GM19372 (cell line): ENCODE measurements around the gene ARHGAP28.
"Not testable (repeated sequence)": the region's sequence is repeated elsewhere in the genome, so short reads cannot be mapped to it uniquely, and the experiment has no call there.

ENCODE experiments used
- ATAC-seq: cut with Tn5 transposase; IDR thresholded peaks from one replicate; pipeline ENCODE4 v1.9.1; 2021; ENCODE audit warnings: mild to moderate bottlenecking, low read depth, moderate library complexity; ENCODE audit not compliant: unreplicated experiment

ARHGAP28 gene

GRCh38 chr18:6811816-6812215, 82.3 kb downstream of the ARHGAP28 start:
- no peak for ATAC-seq

GRCh38 chr18:6814882-6815425, 85.4 kb downstream of the ARHGAP28 start:
- ATAC-seq: no peak

- no peak for ATAC-seq
Measured at GRCh38 chr18:6816154-6816553, 86.6 kb downstream of the ARHGAP28 start.

GRCh38 chr18:6819332-6819731, 89.8 kb downstream of the ARHGAP28 start:
- no peak for ATAC-seq

GRCh38 chr18:6820314-6820713, 90.8 kb downstream of the ARHGAP28 start:
- ATAC-seq: no peak

GRCh38 chr18:6821356-6821755, 91.8 kb downstream of the ARHGAP28 start:
- ATAC-seq: no peak

GRCh38 chr18:6827161-6827560, 97.6 kb downstream of the ARHGAP28 start:
- not testable (repeated sequence) for ATAC-seq

GRCh38 chr18:6827566-6827965, 98.0 kb downstream of the ARHGAP28 start:
- ATAC-seq: not testable (repeated sequence)

GRCh38 chr18:6830916-6831315, 101.4 kb downstream of the ARHGAP28 start:
- ATAC-seq: no peak

- no peak for ATAC-seq
Measured at GRCh38 chr18:6835345-6835744, 105.8 kb downstream of the ARHGAP28 start.

- ATAC-seq: no peak
Measured at GRCh38 chr18:6836331-6836730, 106.8 kb downstream of the ARHGAP28 start.

- no peak for ATAC-seq
Measured at GRCh38 chr18:6837904-6838303, 108.4 kb downstream of the ARHGAP28 start.

GRCh38 chr18:6842081-6842480, 112.6 kb downstream of the ARHGAP28 start:
- no peak for ATAC-seq

GRCh38 chr18:6843308-6843707, 113.8 kb downstream of the ARHGAP28 start:
- no peak for ATAC-seq

- ATAC-seq: not testable (repeated sequence)
Measured at GRCh38 chr18:6845521-6845920, 116.0 kb downstream of the ARHGAP28 start.

- no peak for ATAC-seq
Measured at GRCh38 chr18:6850396-6850795, 120.9 kb downstream of the ARHGAP28 start.

GRCh38 chr18:6851480-6851879, 122.0 kb downstream of the ARHGAP28 start:
- no peak for ATAC-seq

GRCh38 chr18:6854811-6855210, 125.3 kb downstream of the ARHGAP28 start:
- no peak for ATAC-seq

GRCh38 chr18:6855767-6856166, 126.3 kb downstream of the ARHGAP28 start:
- no peak for ATAC-seq

GRCh38 chr18:6857300-6857699, 127.8 kb downstream of the ARHGAP28 start:
- no peak for ATAC-seq

- ATAC-seq: no peak
Measured at GRCh38 chr18:6859676-6860422, 130.3 kb downstream of the ARHGAP28 start.

GRCh38 chr18:6860804-6861448, 131.4 kb downstream of the ARHGAP28 start:
- no peak for ATAC-seq
